HepG2 (cell line): ENCODE data around the gene PACS1. TPM values are rescaled to one million over a fixed set of nuclear protein-coding genes. Genes with fewer than 3 reads are reported as not detected.

Source experiments
- ATAC-seq: fragments of 200-7000 bp; cut with Tn5 transposase; 3 replicates; pipeline ENCODE4 v1.9.1; 2020; ENCODE audit warnings: mild to moderate bottlenecking, moderate library complexity
- BruUV-seq: library from RNA; stranded (reverse); fragments of 400-500 nt; replicated peaks from 2 replicates; lab custom pipeline; 2021; lab: Mats Ljungman, UMichigan
- CTCF ChIA-PET: fragments of 300-600 bp; formaldehyde crosslinking; extraction: SDS; loops from one replicate; lab custom pipeline; 2021; ENCODE audit warnings: low total read pairs, inconsistent platforms, low intra/inter-chr PET ratio; lab: Yijun Ruan, JAX
- POLR2A ChIA-PET: fragments of 350-600 bp; sonication (Branson Sonifier 250); formaldehyde crosslinking; loops from one replicate; lab custom pipeline; 2020; ENCODE audit warnings: antibody characterized with exemption, inconsistent platforms; lab: Yijun Ruan, JAX
- DNase-seq: peaks from one replicate; pipeline ENCODE4 v3.0.0-alpha.2; 2015; ENCODE audit warnings: low spot score
- FAIRE-seq: peaks from 3 replicates; lab custom pipeline; 2011; peaks lifted over from hg19 to GRCh38; lab: Jason Lieb, UNC
- H2AFZ ChIP-seq: one replicate; pipeline ENCODE4 v1.6.1; 2011; ENCODE audit warnings: low read length, inconsistent platforms
- H3K27ac ChIP-seq: fragments of 300-600 bp; 3 replicates; pipeline ENCODE4 v1.8.0; 2011; ENCODE audit warnings: mixed run types, mild to moderate bottlenecking, mixed read lengths, low read length, inconsistent platforms; ENCODE audit not compliant: insufficient read depth; ENCODE audit errors: extremely low read length
- H3K27me3 ChIP-seq, 2 experiments: fragments of 200-600 bp in 1 of 2; 2 replicates in 1 of 2; 3 replicates in 1 of 2; pipeline versions ENCODE4 v1.6.0 to v1.8.0; 2011; ENCODE audit warnings: low read length in 2 of 2, mild to moderate bottlenecking in 2 of 2, moderate library complexity in 2 of 2, inconsistent platforms in 1 of 2; ENCODE audit not compliant: insufficient read depth in 2 of 2, control insufficient read depth in 1 of 2
- H3K36me3 ChIP-seq, 2 experiments: fragments of 200-600 bp in 1 of 2; replicated peaks in 1 of 2; 2 replicates in 1 of 2; 3 replicates in 1 of 2; pipeline versions ENCODE4 v1.5.1 to v1.8.0; 2011; ENCODE audit warnings: low read length in 2 of 2, inconsistent platforms in 1 of 2; ENCODE audit not compliant: insufficient read depth in 2 of 2, control insufficient read depth in 1 of 2
- H3K4me1 ChIP-seq: 2 replicates; pipeline ENCODE4 v1.5.1; 2012; ENCODE audit warnings: low read length, inconsistent platforms; ENCODE audit not compliant: insufficient read depth
- H3K4me2 ChIP-seq: 2 replicates; pipeline ENCODE4 v1.6.0; 2011; ENCODE audit warnings: low read depth, low read length, inconsistent platforms
- H3K4me3 ChIP-seq, 3 experiments: fragments of 200-600 bp in 1 of 3; sonication (generic), shearing (Covaris generic) in 1 of 3; replicated peaks in 1 of 3; 2 replicates each; pipeline ENCODE4 v1.5.1; 2011 to 2016; ENCODE audit warnings: low read length in 3 of 3, inconsistent platforms in 2 of 3, low read depth in 2 of 3, mild to moderate bottlenecking in 2 of 3, control low read depth in 1 of 3, mixed read lengths in 1 of 3; ENCODE audit not compliant: insufficient read depth in 1 of 3
- H3K79me2 ChIP-seq: one replicate; pipeline ENCODE4 v1.6.1; 2011; ENCODE audit warnings: low read length, inconsistent platforms; ENCODE audit not compliant: insufficient read depth
- H3K9ac ChIP-seq: 2 replicates; pipeline ENCODE4 v1.6.0; 2011; ENCODE audit warnings: mild to moderate bottlenecking, low read depth, low read length, inconsistent platforms; ENCODE audit not compliant: insufficient read depth
- H3K9me3 ChIP-seq: 2 replicates; pipeline ENCODE4 v1.5.1; 2012; ENCODE audit warnings: mild to moderate bottlenecking, low read length
- H4K20me1 ChIP-seq: 2 replicates; pipeline ENCODE4 v1.6.0; 2011; ENCODE audit warnings: inconsistent platforms, mild to moderate bottlenecking, low read length, moderate library complexity; ENCODE audit not compliant: insufficient read depth
- AGO1 ChIP-seq: fragments of 200-400 bp; formaldehyde crosslinking; IDR thresholded peaks from 2 replicates; pipeline ENCODE4 v1.6.1; 2017; ENCODE audit warnings: mild to moderate bottlenecking, low read depth, low read length, moderate library complexity; ENCODE audit not compliant: poor library complexity, severe bottlenecking
- CENPT ChIP-seq: sonication (generic); formaldehyde crosslinking; IDR thresholded peaks from 2 replicates; pipeline ENCODE4 v1.8.0; 2022; ENCODE audit warnings: low read depth, mild to moderate bottlenecking, moderate library complexity, missing genetic modification reagents
- GZF1 ChIP-seq: sonication (generic); formaldehyde crosslinking; IDR thresholded peaks from 2 replicates; pipeline ENCODE4 v1.5.1; 2020; ENCODE audit warnings: mild to moderate bottlenecking, missing genetic modification reagents
- HOXA3 ChIP-seq: sonication (generic); formaldehyde crosslinking; IDR thresholded peaks from 2 replicates; pipeline ENCODE4 v1.5.0; 2020; ENCODE audit warnings: missing genetic modification reagents
- SNAPC2 ChIP-seq: sonication (generic); formaldehyde crosslinking; IDR thresholded peaks from 2 replicates; pipeline ENCODE4 v1.8.1; 2022; ENCODE audit warnings: mild to moderate bottlenecking, missing genetic modification reagents
- SNRNP70 ChIP-seq: fragments of 200-400 bp; formaldehyde crosslinking; IDR thresholded peaks from 2 replicates; pipeline ENCODE4 v1.6.1; 2017; ENCODE audit warnings: mild to moderate bottlenecking, low read depth, low read length, moderate library complexity
- SP5 ChIP-seq: IDR thresholded peaks from 2 replicates; pipeline ENCODE4 v1.6.1; 2016; ENCODE audit warnings: low read depth, borderline replicate concordance
- ZNF3 ChIP-seq: IDR thresholded peaks from 2 replicates; pipeline ENCODE4 v1.7.0; 2017; ENCODE audit warnings: inconsistent platforms
- ZNF510 ChIP-seq: sonication (generic); formaldehyde crosslinking; IDR thresholded peaks from 2 replicates; pipeline ENCODE4 v1.4.0; 2020; ENCODE audit warnings: low read depth, mild to moderate bottlenecking, missing genetic modification reagents
- ZNF577 ChIP-seq: sonication (generic); formaldehyde crosslinking; IDR thresholded peaks from 2 replicates; pipeline ENCODE4 v1.4.0; 2020; ENCODE audit warnings: mild to moderate bottlenecking, low read depth, missing genetic modification reagents, borderline replicate concordance
- WGBS: methylation state at CpG from one replicate; pipeline ENCODE4 v1.1.6; 2017; ENCODE audit warnings: low lambda C conversion rate; 5-methylcytosine and 5-hydroxymethylcytosine counted together
- in situ Hi-C: cut with HindIII; loops from 2 replicates; pipeline ENCODE4 v1.10.0; 2017; ENCODE audit warnings: low pct_unique_long_range_greater_than_20kb; ENCODE audit not compliant: extremely low pct_ligation_motif_present
- intact Hi-C: fragments of 100-400 bp; cut with micrococcal nuclease; formaldehyde crosslinking; loops from one replicate; pipeline ENCODE4 v1.10.0; 2022; ENCODE audit not compliant: unreplicated experiment
- polyA plus RNA-seq, 8 experiments: library from polyadenylated mRNA; depleted of rRNA in 3 of 8; stranded (reverse) in 7 of 8; unstranded in 1 of 8; fragments of >200 nt; fragmentation: Illumina TruSeq in 4 of 8; extraction: Trizol in 4 of 8; gene quantifications; 2 replicates each; pipeline versions ENCODE4 v1.2.1 to v1.2.3, GENCODE V29; 2011 to 2016; ENCODE audit warnings: low read depth in 4 of 8, missing spikeins in 1 of 8, mixed read lengths in 1 of 8; ENCODE audit not compliant: insufficient read depth in 1 of 8
- total RNA-seq, 5 experiments: library from RNA; depleted of rRNA; stranded (reverse); fragments of >200 nt; fragmentation: Illumina TruSeq; extraction: Trizol; gene quantifications; 2 replicates each; pipeline ENCODE4 v1.2.3, GENCODE V29; 2016; ENCODE audit warnings: low read depth in 1 of 5
- TF ChIP-seq, protein P1 (sequence below): sonication (generic); formaldehyde crosslinking; IDR thresholded peaks from 2 replicates; pipeline ENCODE4 v1.4.0; 2020; ENCODE audit warnings: missing genetic modification reagents, mild to moderate bottlenecking, borderline replicate concordance
- TF ChIP-seq, protein P2 (sequence below): sonication (generic); formaldehyde crosslinking; IDR thresholded peaks from 2 replicates; pipeline ENCODE4 v1.9.0; 2021; ENCODE audit warnings: missing genetic modification reagents, borderline replicate concordance
- TF ChIP-seq, protein P3 (sequence below): sonication (generic); formaldehyde crosslinking; IDR thresholded peaks from 2 replicates; pipeline ENCODE4 v1.9.0; 2022; ENCODE audit warnings: low read depth, missing genetic modification reagents
- TF ChIP-seq, protein P4 (sequence below): sonication (generic); formaldehyde crosslinking; IDR thresholded peaks from 2 replicates; pipeline ENCODE4 v1.4.0; 2020; ENCODE audit warnings: low read depth, mild to moderate bottlenecking, missing genetic modification reagents

The PACS1 gene
- total and polyA plus RNA-seq, 2 of the 13 experiments (the other 11 are each of a cell fraction or from before 2014, with no cell fraction given): 7.6 to 8.6 TPM

DNA sequence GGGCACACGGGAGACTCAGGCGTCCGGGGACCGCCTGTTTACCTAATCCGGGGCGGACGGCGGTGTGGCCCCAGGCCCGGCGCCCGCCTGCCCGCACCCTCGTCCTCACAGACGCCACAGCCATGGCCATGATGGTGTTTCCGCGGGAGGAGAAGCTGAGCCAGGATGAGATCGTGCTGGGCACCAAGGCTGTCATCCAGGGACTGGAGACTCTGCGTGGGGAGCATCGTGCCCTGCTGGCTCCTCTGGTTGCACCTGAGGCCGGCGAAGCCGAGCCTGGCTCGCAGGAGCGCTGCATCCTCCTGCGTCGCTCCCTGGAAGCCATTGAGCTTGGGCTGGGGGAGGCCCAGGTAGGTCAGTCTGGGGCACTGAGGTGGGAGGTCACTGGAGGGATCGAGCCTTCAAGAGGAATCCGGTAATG, 188.4 kb downstream of the PACS1 start:
- H3K9me3 ChIP-seq: no peaks in the 10 kb centered on the region
- ChIA-PET CTCF (no interaction called here), POLR2A (interaction anchor here (0.9 kb wide), 1 partner anchor 606 kb away, joined by 3 read pairs; no protein-coding TSS in a partner anchor)
- H3K9ac ChIP-seq: peak overlapping the region; percentile 87
- no peaks in the 10 kb centered on the region; a peak in 1 of 5 replicates for H3K27me3 ChIP-seq
- in situ Hi-C loops (no loop called here), intact Hi-C loops (loop anchor here (1.0 kb wide), 1 partner anchor 36 kb away; no protein-coding TSS in a partner anchor)
- H2AFZ ChIP-seq: no peak overlapping the region
- FAIRE-seq (no peak), DNase-seq (no peak), ATAC-seq (peak; percentile 15)
- peaks cover 2% of the 10 kb centered on the region for H3K79me2 ChIP-seq
- H3K4me2 ChIP-seq: peak overlapping the region; percentile 99
- no TSS peak for BruUV-seq
- peak overlapping the region; percentile 81 to 97 (median 85) for H3K4me3 ChIP-seq
- H3K27ac ChIP-seq: no peak overlapping the region
- WGBS: 19% methylated on average over 9 of the region's 28 CpGs
- no peaks in the 10 kb centered on the region for H4K20me1 ChIP-seq
- H3K36me3 ChIP-seq: peaks cover 4 to 5% of the 10 kb centered on the region in 2 experiments; a peak in 2 of 5 replicates
- peaks cover 18% of the 10 kb centered on the region for H3K4me1 ChIP-seq
- TF ChIP-seq HOXA3 (CRISPR knock-in tag) (0 out of 2 replicates have a peak, but pooled peaks have one; percentile 1), GZF1 (CRISPR knock-in tag) (no peak), SP5 (CRISPR knock-in tag) (no peak), CENPT (CRISPR knock-in tag) (peak; percentile 39; the same call in 1 of the 2 replicates), ZNF3 (no peak), SNRNP70 (no peak), ZNF510 (CRISPR knock-in tag) (peak; percentile 62; the same call in 1 of the 2 replicates), ZNF577 (0 out of 2 replicates have a peak, but pooled peaks have one; percentile 30), SNAPC2 (CRISPR knock-in tag) (no peak), AGO1 (no peak)
- TF ChIP-seq, protein P1, sequence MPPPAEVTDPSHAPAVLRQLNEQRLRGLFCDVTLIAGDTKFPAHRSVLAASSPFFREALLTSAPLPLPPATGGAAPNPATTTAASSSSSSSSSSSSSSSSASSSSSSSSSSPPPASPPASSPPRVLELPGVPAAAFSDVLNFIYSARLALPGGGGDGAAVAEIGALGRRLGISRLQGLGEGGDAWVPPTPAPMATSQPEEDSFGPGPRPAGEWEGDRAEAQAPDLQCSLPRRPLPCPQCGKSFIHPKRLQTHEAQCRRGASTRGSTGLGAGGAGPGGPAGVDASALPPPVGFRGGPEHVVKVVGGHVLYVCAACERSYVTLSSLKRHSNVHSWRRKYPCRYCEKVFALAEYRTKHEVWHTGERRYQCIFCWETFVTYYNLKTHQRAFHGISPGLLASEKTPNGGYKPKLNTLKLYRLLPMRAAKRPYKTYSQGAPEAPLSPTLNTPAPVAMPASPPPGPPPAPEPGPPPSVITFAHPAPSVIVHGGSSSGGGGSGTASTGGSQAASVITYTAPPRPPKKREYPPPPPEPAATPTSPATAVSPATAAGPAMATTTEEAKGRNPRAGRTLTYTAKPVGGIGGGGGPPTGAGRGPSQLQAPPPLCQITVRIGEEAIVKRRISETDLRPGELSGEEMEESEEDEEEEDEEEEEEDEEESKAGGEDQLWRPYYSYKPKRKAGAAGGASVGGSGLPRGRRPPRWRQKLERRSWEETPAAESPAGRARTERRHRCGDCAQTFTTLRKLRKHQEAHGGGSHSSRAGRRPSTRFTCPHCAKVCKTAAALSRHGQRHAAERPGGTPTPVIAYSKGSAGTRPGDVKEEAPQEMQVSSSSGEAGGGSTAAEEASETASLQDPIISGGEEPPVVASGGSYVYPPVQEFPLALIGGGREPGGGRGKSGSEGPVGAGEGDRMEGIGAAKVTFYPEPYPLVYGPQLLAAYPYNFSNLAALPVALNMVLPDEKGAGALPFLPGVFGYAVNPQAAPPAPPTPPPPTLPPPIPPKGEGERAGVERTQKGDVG: 0 out of 2 replicates have a peak, but pooled peaks have one; percentile 12
- TF ChIP-seq, protein P2, sequence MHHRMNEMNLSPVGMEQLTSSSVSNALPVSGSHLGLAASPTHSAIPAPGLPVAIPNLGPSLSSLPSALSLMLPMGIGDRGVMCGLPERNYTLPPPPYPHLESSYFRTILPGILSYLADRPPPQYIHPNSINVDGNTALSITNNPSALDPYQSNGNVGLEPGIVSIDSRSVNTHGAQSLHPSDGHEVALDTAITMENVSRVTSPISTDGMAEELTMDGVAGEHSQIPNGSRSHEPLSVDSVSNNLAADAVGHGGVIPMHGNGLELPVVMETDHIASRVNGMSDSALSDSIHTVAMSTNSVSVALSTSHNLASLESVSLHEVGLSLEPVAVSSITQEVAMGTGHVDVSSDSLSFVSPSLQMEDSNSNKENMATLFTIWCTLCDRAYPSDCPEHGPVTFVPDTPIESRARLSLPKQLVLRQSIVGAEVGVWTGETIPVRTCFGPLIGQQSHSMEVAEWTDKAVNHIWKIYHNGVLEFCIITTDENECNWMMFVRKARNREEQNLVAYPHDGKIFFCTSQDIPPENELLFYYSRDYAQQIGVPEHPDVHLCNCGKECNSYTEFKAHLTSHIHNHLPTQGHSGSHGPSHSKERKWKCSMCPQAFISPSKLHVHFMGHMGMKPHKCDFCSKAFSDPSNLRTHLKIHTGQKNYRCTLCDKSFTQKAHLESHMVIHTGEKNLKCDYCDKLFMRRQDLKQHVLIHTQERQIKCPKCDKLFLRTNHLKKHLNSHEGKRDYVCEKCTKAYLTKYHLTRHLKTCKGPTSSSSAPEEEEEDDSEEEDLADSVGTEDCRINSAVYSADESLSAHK: no peak
- TF ChIP-seq, protein P3, sequence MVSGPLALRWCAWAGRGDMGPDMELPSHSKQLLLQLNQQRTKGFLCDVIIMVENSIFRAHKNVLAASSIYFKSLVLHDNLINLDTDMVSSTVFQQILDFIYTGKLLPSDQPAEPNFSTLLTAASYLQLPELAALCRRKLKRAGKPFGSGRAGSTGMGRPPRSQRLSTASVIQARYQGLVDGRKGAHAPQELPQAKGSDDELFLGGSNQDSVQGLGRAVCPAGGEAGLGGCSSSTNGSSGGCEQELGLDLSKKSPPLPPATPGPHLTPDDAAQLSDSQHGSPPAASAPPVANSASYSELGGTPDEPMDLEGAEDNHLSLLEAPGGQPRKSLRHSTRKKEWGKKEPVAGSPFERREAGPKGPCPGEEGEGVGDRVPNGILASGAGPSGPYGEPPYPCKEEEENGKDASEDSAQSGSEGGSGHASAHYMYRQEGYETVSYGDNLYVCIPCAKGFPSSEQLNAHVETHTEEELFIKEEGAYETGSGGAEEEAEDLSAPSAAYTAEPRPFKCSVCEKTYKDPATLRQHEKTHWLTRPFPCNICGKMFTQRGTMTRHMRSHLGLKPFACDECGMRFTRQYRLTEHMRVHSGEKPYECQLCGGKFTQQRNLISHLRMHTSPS: peak; percentile 8; the same call in 1 of the 2 replicates
- TF ChIP-seq, protein P4, sequence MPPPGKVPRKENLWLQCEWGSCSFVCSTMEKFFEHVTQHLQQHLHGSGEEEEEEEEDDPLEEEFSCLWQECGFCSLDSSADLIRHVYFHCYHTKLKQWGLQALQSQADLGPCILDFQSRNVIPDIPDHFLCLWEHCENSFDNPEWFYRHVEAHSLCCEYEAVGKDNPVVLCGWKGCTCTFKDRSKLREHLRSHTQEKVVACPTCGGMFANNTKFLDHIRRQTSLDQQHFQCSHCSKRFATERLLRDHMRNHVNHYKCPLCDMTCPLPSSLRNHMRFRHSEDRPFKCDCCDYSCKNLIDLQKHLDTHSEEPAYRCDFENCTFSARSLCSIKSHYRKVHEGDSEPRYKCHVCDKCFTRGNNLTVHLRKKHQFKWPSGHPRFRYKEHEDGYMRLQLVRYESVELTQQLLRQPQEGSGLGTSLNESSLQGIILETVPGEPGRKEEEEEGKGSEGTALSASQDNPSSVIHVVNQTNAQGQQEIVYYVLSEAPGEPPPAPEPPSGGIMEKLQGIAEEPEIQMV (CRISPR knock-in tag): 0 out of 2 replicates have a peak, but pooled peaks have one; percentile 86
